GM10266 (cell line): ENCODE results near the gene NCKAP5.

Experiments
- DNase-seq: peaks from one replicate; pipeline ENCODE4 v3.0.0; 2012; ENCODE audit errors: extremely low spot score
- CTCF ChIP-seq: IDR thresholded peaks from 2 replicates; pipeline ENCODE4 v1.5.1; 2012; ENCODE audit warnings: mild to moderate bottlenecking, low read depth; ENCODE audit not compliant: control insufficient read depth, insufficient read depth; ENCODE audit errors: missing control alignments

Gene NCKAP5

GRCh38 chr2:133541376-133541775 is 26.9 kb downstream of the NCKAP5 start:
- DNase-seq, result no peak
- no peak for TF ChIP-seq CTCF

DNA sequence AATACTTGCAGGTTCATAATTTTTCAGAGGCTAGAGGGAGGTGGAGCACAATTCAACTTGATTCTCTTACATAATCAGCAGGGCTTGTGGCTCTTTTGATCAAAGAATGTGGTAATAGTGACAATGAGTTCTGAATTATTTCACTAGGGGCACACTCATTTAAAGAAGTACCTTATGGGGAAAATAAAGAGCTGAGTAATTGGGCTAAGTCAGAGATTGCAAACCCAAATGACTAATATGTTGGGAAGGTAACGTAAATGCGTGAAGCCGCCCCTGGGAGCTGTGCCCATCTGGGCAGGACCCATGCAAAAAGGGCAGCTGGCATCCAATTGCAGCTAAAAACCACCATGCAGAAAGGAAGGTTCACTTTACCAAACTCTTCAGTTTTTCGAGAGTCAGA is 35.3 kb downstream of the NCKAP5 start:
- TF ChIP-seq CTCF, result no peak
- DNase-seq, result no peak

DNA sequence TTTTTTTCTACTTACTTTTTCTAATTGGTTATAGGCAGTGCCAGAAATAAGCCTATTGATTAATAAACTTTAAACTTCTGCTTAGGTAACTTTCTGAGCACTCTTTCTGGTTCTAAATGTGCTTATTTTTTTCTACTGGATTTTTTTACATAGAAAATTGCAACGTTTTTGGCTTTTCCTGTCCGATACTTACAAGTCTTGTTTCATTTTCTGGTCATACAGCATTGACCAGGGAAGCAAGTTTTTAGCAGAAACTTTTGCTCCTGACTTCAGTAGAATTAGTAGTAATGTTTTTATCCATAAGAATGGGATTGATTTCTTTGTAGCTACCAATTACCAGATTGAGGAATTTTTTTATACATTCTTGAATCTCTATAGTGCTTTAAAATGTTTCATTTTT is 36.9 kb downstream of the NCKAP5 start:
- TF ChIP-seq CTCF, result no peak
- no peak for DNase-seq

DNA sequence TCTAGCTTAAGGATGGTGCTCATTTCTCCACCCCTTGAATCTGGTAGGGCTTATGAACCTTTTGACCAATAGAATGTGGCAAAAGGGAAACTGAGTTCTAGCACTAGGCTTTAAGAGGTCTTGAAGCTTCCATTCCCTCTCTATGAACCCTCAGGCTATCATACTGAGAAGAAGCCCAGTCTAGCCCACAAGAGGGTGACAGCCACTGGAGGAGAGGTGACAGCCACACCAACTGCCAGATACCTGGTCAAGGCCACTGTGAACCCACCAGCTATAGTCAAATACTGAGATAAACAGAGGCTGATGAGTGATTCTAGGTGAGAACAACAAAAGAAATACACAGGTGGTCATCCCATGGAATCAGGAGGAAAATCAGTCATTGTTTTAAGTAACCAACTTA is 37.6 kb downstream of the NCKAP5 start:
- no peak for TF ChIP-seq CTCF
- no peak for DNase-seq

GRCh38 chr2:133526530-133527300 is 41.5 kb downstream of the NCKAP5 start:
- DNase-seq, result no peak
- TF ChIP-seq CTCF, result no peak

GRCh38 chr2:133525613-133526529 is 42.4 kb downstream of the NCKAP5 start:
- TF ChIP-seq CTCF, result no peak
- no peak for DNase-seq

DNA sequence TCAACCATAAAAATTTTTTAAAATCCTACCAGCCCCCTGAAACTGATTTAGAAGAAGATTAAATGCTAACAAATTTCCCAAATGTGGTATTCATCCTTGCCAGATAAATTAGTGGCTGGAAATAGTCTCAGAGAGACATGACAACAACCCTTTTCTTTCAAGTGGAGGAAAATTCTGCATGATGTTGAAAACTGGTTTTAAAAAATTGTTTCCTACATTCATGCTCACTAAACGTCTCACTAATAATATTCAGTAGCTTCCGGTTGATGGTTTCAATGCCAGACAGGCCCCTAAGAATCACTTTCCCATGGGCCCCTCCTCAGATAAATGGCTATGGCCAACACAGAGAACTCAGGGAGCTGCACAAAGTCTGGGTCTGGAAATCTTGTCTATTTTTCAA is 43.2 kb downstream of the NCKAP5 start:
- DNase-seq, result no peak
- no peak for TF ChIP-seq CTCF
